ENCODE results near the gene ZGPAT. TPM values are rescaled to one million over a fixed set of nuclear protein-coding genes. Genes with fewer than 3 reads are reported as not detected.

The ZGPAT gene
- total and polyA plus RNA-seq, 2 of the 13 experiments (the other 11 are each of a cell fraction or from before 2014, with no cell fraction given): 23.0 to 41.9 TPM

GRCh38 chr20:63706852-63707557 lies 834 bp upstream of the ZGPAT start (continued):
- TF ChIP-seq, protein P1, sequence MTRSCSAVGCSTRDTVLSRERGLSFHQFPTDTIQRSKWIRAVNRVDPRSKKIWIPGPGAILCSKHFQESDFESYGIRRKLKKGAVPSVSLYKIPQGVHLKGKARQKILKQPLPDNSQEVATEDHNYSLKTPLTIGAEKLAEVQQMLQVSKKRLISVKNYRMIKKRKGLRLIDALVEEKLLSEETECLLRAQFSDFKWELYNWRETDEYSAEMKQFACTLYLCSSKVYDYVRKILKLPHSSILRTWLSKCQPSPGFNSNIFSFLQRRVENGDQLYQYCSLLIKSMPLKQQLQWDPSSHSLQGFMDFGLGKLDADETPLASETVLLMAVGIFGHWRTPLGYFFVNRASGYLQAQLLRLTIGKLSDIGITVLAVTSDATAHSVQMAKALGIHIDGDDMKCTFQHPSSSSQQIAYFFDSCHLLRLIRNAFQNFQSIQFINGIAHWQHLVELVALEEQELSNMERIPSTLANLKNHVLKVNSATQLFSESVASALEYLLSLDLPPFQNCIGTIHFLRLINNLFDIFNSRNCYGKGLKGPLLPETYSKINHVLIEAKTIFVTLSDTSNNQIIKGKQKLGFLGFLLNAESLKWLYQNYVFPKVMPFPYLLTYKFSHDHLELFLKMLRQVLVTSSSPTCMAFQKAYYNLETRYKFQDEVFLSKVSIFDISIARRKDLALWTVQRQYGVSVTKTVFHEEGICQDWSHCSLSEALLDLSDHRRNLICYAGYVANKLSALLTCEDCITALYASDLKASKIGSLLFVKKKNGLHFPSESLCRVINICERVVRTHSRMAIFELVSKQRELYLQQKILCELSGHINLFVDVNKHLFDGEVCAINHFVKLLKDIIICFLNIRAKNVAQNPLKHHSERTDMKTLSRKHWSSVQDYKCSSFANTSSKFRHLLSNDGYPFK (CRISPR knock-in tag; IDR thresholded peaks at IDR 0.05; ENCODE audit: borderline replicate concordance): peak; percentile 14; the same call in 1 of the 2 replicates
- TF ChIP-seq YY1 (IDR thresholded peaks at IDR 0.05; ENCODE audit: insufficient read depth, insufficient replicate concordance, low read depth, low read length): peak; percentile 48
- peak; percentile 46; the same call in 1 of the 2 replicates for TF ChIP-seq FOXA3 (CRISPR knock-in tag; IDR thresholded peaks at IDR 0.05)
- TF ChIP-seq CBFB (CRISPR knock-in tag; IDR thresholded peaks at IDR 0.05): peak; percentile 44; the same call in 1 of the 2 replicates
- TF ChIP-seq NFE2L2 (IDR thresholded peaks at IDR 0.05; ENCODE audit: low read length): no peak
- no peak for TF ChIP-seq REXO4 (CRISPR knock-in tag; IDR thresholded peaks at IDR 0.05; ENCODE audit: borderline replicate concordance)
- TF ChIP-seq ZSCAN22 (CRISPR knock-in tag; IDR thresholded peaks at IDR 0.05): no peak
- no peak for TF ChIP-seq ZNF562 (CRISPR knock-in tag; IDR thresholded peaks at IDR 0.05; ENCODE audit: borderline replicate concordance)
- TF ChIP-seq ATF1 (CRISPR knock-in tag; IDR thresholded peaks at IDR 0.05): no peak
- no peak for TF ChIP-seq HOXA9 (CRISPR knock-in tag; IDR thresholded peaks at IDR 0.05; ENCODE audit: borderline replicate concordance)
- no peak for TF ChIP-seq ZNF260 (CRISPR knock-in tag; IDR thresholded peaks at IDR 0.05; ENCODE audit: borderline replicate concordance, low read depth)
- no peak for TF ChIP-seq ZBTB42 (CRISPR knock-in tag; IDR thresholded peaks at IDR 0.05)
- no peak for TF ChIP-seq HOXA7 (CRISPR knock-in tag; IDR thresholded peaks at IDR 0.05)
- TF ChIP-seq ZFAT (CRISPR knock-in tag; conservative IDR thresholded peaks at IDR 0.05): no peak
- TF ChIP-seq BRD4 (CRISPR knock-in tag; IDR thresholded peaks at IDR 0.05): peak; percentile 33; the same call in 1 of the 2 replicates
- no peak for TF ChIP-seq SYNCRIP (IDR thresholded peaks at IDR 0.05; ENCODE audit: insufficient read depth, low read depth, low read length)
- TF ChIP-seq ZNF746 (CRISPR knock-in tag; IDR thresholded peaks at IDR 0.05): peak; percentile 58
- TF ChIP-seq, protein P2, sequence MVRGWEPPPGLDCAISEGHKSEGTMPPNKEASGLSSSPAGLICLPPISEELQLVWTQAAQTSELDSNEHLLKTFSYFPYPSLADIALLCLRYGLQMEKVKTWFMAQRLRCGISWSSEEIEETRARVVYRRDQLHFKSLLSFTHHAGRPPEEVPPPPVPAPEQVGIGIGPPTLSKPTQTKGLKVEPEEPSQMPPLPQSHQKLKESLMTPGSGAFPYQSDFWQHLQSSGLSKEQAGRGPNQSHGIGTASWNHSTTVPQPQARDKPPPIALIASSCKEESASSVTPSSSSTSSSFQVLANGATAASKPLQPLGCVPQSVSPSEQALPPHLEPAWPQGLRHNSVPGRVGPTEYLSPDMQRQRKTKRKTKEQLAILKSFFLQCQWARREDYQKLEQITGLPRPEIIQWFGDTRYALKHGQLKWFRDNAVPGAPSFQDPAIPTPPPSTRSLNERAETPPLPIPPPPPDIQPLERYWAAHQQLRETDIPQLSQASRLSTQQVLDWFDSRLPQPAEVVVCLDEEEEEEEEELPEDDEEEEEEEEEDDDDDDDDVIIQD (CRISPR knock-in tag; IDR thresholded peaks at IDR 0.05; ENCODE audit: low read depth): peak; percentile 21; the same call in 1 of the 2 replicates
- peak; percentile 28; the same call in 1 of the 2 replicates for TF ChIP-seq ZNF281 (CRISPR knock-in tag; IDR thresholded peaks at IDR 0.05; ENCODE audit: borderline replicate concordance)
- peak; percentile 46; the same call in 1 of the 2 replicates for TF ChIP-seq ZNF556 (CRISPR knock-in tag; IDR thresholded peaks at IDR 0.05; ENCODE audit: borderline replicate concordance)
- TF ChIP-seq TSC22D2 (CRISPR knock-in tag; IDR thresholded peaks at IDR 0.05; ENCODE audit: borderline replicate concordance): 0 out of 2 replicates have a peak, but pooled peaks have one; percentile 60
- TF ChIP-seq SP4 (CRISPR knock-in tag; IDR thresholded peaks at IDR 0.05): peak; percentile 75; the same call in 1 of the 2 replicates
- peak; percentile 46; the same call in 1 of the 2 replicates for TF ChIP-seq ZZZ3 (CRISPR knock-in tag; IDR thresholded peaks at IDR 0.05; ENCODE audit: borderline replicate concordance)
